Measurements from ENCODE around the gene GOLGA8A.
"Not testable (repeated sequence)": the region's sequence is repeated elsewhere in the genome, so short reads cannot be mapped to it uniquely, and the experiment has no call there.

The GOLGA8A gene

GRCh38 chr15:34403899-34404298 is 33.7 kb downstream of the GOLGA8A start:
- H3K4me1 ChIP-seq (ENCODE audit: control insufficient read depth, low read depth, low read length); H3K36me3 ChIP-seq (ENCODE audit: control insufficient read depth, low read depth, low read length); H3K9me3 ChIP-seq (ENCODE audit: control insufficient read depth, low read depth, low read length); H3K27ac ChIP-seq (ENCODE audit: low read length); H3K9ac ChIP-seq (ENCODE audit: low read length); H3K4me3 ChIP-seq (ENCODE audit: low read length); H3K27me3 ChIP-seq (ENCODE audit: control insufficient read depth, insufficient read depth, low read length): not testable (repeated sequence)

DNA sequence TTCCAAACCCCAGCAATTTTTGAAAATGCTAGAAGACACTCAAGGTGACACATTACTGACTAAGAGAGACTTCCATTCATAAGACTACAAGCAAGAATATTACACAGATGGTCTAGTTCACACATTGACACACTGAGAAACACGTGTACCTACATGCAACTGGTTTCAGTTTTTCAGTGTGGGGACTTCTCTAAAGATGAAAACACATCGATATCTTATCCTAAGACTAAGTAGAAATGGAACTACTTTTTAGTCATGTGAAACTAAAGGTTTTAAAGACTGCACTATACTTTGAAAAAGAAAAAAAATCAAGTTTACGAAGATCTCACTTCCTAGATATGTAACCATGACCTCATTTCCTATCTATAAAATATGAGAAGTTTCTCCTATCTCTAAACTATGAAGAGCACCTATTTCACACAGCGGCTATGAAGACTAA is 34.4 kb downstream of the GOLGA8A start:
- not testable (repeated sequence) for H3K4me1 ChIP-seq (ENCODE audit: control insufficient read depth, low read depth, low read length); H3K36me3 ChIP-seq (ENCODE audit: control insufficient read depth, low read depth, low read length); H3K9ac ChIP-seq (ENCODE audit: low read length); H3K27me3 ChIP-seq (ENCODE audit: control insufficient read depth, insufficient read depth, low read length); H3K27ac ChIP-seq (ENCODE audit: low read length); H3K4me3 ChIP-seq (ENCODE audit: low read length); H3K9me3 ChIP-seq (ENCODE audit: control insufficient read depth, low read depth, low read length)

- H3K27ac ChIP-seq (ENCODE audit: low read length); H3K9ac ChIP-seq (ENCODE audit: low read length); H3K27me3 ChIP-seq (ENCODE audit: control insufficient read depth, insufficient read depth, low read length); H3K36me3 ChIP-seq (ENCODE audit: control insufficient read depth, low read depth, low read length); H3K4me3 ChIP-seq (ENCODE audit: low read length); H3K9me3 ChIP-seq (ENCODE audit: control insufficient read depth, low read depth, low read length); H3K4me1 ChIP-seq (ENCODE audit: control insufficient read depth, low read depth, low read length): not testable (repeated sequence)
Measured at GRCh38 chr15:34397637-34398259, 39.9 kb downstream of the GOLGA8A start.

- H3K4me3 ChIP-seq (ENCODE audit: low read length); H3K4me1 ChIP-seq (ENCODE audit: control insufficient read depth, low read depth, low read length); H3K9me3 ChIP-seq (ENCODE audit: control insufficient read depth, low read depth, low read length); H3K27ac ChIP-seq (ENCODE audit: low read length); H3K27me3 ChIP-seq (ENCODE audit: control insufficient read depth, insufficient read depth, low read length); H3K9ac ChIP-seq (ENCODE audit: low read length); H3K36me3 ChIP-seq (ENCODE audit: control insufficient read depth, low read depth, low read length): not testable (repeated sequence)
Measured at GRCh38 chr15:34392981-34393380, 44.6 kb downstream of the GOLGA8A start.

DNA sequence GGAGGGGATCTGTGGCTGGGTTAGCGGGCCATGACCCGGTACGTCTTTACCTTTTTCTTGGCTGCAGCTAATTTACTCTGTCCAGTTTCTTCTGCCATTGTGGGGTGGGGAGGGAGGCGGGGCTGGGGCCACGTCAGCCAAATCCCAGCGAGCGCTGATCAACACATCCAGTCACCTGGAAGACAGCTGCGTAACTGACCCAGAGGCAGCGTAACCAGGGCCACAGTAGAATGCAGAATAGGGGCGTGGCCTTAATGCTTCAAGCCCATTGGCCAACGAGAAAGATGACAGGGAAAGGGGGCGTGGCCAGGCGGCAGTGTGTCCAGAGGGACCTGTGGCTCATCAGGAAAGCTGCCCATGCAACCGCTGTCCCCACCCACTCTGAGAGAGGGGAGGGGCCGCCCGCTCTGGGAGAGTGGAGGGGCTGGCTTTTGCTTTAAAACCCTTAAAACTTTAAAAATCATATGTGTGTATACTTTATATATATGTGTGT is 48.0 kb downstream of the GOLGA8A start:
- H3K4me1 ChIP-seq (ENCODE audit: control insufficient read depth, low read depth, low read length); H3K4me3 ChIP-seq (ENCODE audit: low read length); H3K27ac ChIP-seq (ENCODE audit: low read length); H3K9me3 ChIP-seq (ENCODE audit: control insufficient read depth, low read depth, low read length); H3K9ac ChIP-seq (ENCODE audit: low read length); H3K36me3 ChIP-seq (ENCODE audit: control insufficient read depth, low read depth, low read length); H3K27me3 ChIP-seq (ENCODE audit: control insufficient read depth, insufficient read depth, low read length): not testable (repeated sequence)
